HCT116 (cell line): ENCODE results near the gene GMDS. TPM values are rescaled to one million over a fixed set of nuclear protein-coding genes. Genes with fewer than 3 reads are reported as not detected.

ENCODE experiments used
- ATAC-seq: fragments of 200-7000 bp; cut with Tn5 transposase; 2 replicates; pipeline ENCODE4 v1.9.1; 2020; ENCODE audit warnings: mild to moderate bottlenecking, moderate library complexity
- BruUV-seq: library from RNA; stranded (reverse); fragments of 400-500 nt; replicated peaks from 2 replicates; lab custom pipeline; 2021; lab: Mats Ljungman, UMichigan
- CTCF ChIA-PET: fragments of 300-600 bp; sonication (Branson Sonifier 250); formaldehyde crosslinking; loops from one replicate; lab custom pipeline; 2021; ENCODE audit warnings: antibody characterized with exemption; lab: Charles Lee
- POLR2A ChIA-PET: fragments of 300-600, 350-600 bp; sonication (Branson Sonifier 250); formaldehyde crosslinking; loops from one replicate; lab custom pipeline; 2021; ENCODE audit warnings: antibody characterized with exemption; lab: Charles Lee
- RAD21 ChIA-PET, 2 experiments: fragments of 300-600 bp; sonication (Branson Sonifier 250); formaldehyde crosslinking; loops; one replicate each; lab custom pipeline; 2023; ENCODE audit warnings: low total read pairs in 2 of 2; ENCODE audit not compliant: uncharacterized antibody in 2 of 2, unreplicated experiment in 2 of 2, low non-redundant PET in 1 of 2; lab: Charles Lee
- DNase-seq: peaks from one replicate; pipeline ENCODE4 v3.0.0-alpha.2; 2010; ENCODE audit warnings: low read depth, low spot score
- H2AFZ ChIP-seq: fragments of 200-600 bp; shearing (Covaris generic), sonication (generic); 2 replicates; pipeline ENCODE4 v1.6.1; 2017; ENCODE audit warnings: low read depth, mixed run types, mixed read lengths, antibody characterized with exemption, low read length; ENCODE audit not compliant: poor library complexity, severe bottlenecking
- H3K27ac ChIP-seq: 2 replicates; pipeline ENCODE4 v1.5.1; 2012; ENCODE audit warnings: low read depth, low read length
- H3K27me3 ChIP-seq: fragments of 200-600 bp; sonication (generic); 2 replicates; pipeline ENCODE4 v1.6.1; 2016; ENCODE audit warnings: mixed run types, low read length, mixed read lengths; ENCODE audit not compliant: insufficient read depth
- H3K36me3 ChIP-seq, 2 experiments: fragments of 200-500 bp in 1 of 2; fragments of 200-600 bp in 1 of 2; sonication (Bioruptor generic) in 1 of 2; sonication (generic) in 1 of 2; 2 replicates each; pipeline versions ENCODE4 v1.5.1 to v1.6.1; 2014 to 2016; ENCODE audit warnings: low read length in 2 of 2, inconsistent platforms in 1 of 2, mixed read lengths in 1 of 2, mixed run types in 1 of 2; ENCODE audit not compliant: insufficient read depth in 2 of 2, control insufficient read depth in 1 of 2
- H3K4me1 ChIP-seq, 2 experiments: fragments of 200-600 bp in 1 of 2; sonication (generic) in 1 of 2; 2 replicates each; pipeline versions ENCODE4 v1.5.1 to v1.6.1; 2012 to 2017; ENCODE audit warnings: low read length in 2 of 2, inconsistent platforms in 1 of 2, mild to moderate bottlenecking in 1 of 2, mixed read lengths in 1 of 2, mixed run types in 1 of 2, moderate library complexity in 1 of 2; ENCODE audit not compliant: insufficient read depth in 2 of 2, control insufficient read depth in 1 of 2
- H3K4me2 ChIP-seq: fragments of 200-600 bp; sonication (generic); 2 replicates; pipeline ENCODE4 v1.6.1; 2017; ENCODE audit warnings: mixed run types, low read length, mixed read lengths
- H3K4me3 ChIP-seq, 2 experiments: fragments of 200-600 bp in 1 of 2; sonication (generic) in 1 of 2; replicated peaks in 1 of 2; 2 replicates each; pipeline ENCODE4 v1.5.1; 2011 to 2016; ENCODE audit warnings: low read length in 2 of 2, control low read depth in 1 of 2, low read depth in 1 of 2, mild to moderate bottlenecking in 1 of 2, mixed read lengths in 1 of 2, mixed run types in 1 of 2
- H3K79me2 ChIP-seq: fragments of 200-600 bp; sonication (generic); 2 replicates; pipeline ENCODE4 v1.6.1; 2017; ENCODE audit warnings: mild to moderate bottlenecking, mixed run types, low read length, moderate library complexity, mixed read lengths; ENCODE audit not compliant: insufficient read depth
- H3K9ac ChIP-seq: fragments of 200-600 bp; sonication (generic); 2 replicates; pipeline ENCODE4 v1.6.1; 2016; ENCODE audit warnings: low read length, mixed read lengths
- H3K9me2 ChIP-seq: fragments of 200-600 bp; sonication (generic), shearing (Covaris generic); 2 replicates; pipeline ENCODE4 v1.6.1; 2017; ENCODE audit warnings: mixed run types, mild to moderate bottlenecking, moderate library complexity; ENCODE audit not compliant: insufficient read depth
- H3K9me3 ChIP-seq, 2 experiments: fragments of 200-500 bp in 1 of 2; fragments of 200-600 bp in 1 of 2; sonication (Bioruptor generic) in 1 of 2; sonication (generic) in 1 of 2; 2 replicates each; pipeline ENCODE4 v1.6.1; 2014 to 2017; ENCODE audit warnings: low read length in 2 of 2, mixed read lengths in 2 of 2, inconsistent platforms in 1 of 2, low read depth in 1 of 2, mild to moderate bottlenecking in 1 of 2, mixed run types in 1 of 2, moderate library complexity in 1 of 2; ENCODE audit not compliant: control insufficient read depth in 1 of 2, insufficient read depth in 1 of 2
- H4K20me1 ChIP-seq: fragments of 200-600 bp; sonication (generic), shearing (Covaris generic); 2 replicates; pipeline ENCODE4 v1.6.1; 2017; ENCODE audit warnings: mixed run types, mild to moderate bottlenecking, moderate library complexity; ENCODE audit not compliant: insufficient read depth
- CBX3 ChIP-seq: IDR thresholded peaks from 2 replicates; pipeline ENCODE4 v1.6.1; 2012; ENCODE audit warnings: low read depth
- EGR1 ChIP-seq: IDR thresholded peaks from 2 replicates; pipeline ENCODE4 v1.6.1; 2012; ENCODE audit warnings: low read depth
- ELF1 ChIP-seq: IDR thresholded peaks from 2 replicates; pipeline ENCODE4 v1.6.1; 2012; ENCODE audit warnings: low read depth, borderline replicate concordance
- EZH2 ChIP-seq: fragments of 200-600 bp; sonication (generic); IDR thresholded peaks from 2 replicates; pipeline ENCODE4 v1.6.1; 2017; ENCODE audit warnings: antibody characterized with exemption, mixed run types
- EZH2phosphoT487 ChIP-seq: fragments of 200-600 bp; IDR thresholded peaks from 2 replicates; pipeline ENCODE4 v1.6.1; 2018; ENCODE audit warnings: antibody characterized with exemption, borderline replicate concordance
- FOSL1 ChIP-seq: IDR thresholded peaks from 2 replicates; pipeline ENCODE4 v1.6.1; 2012; ENCODE audit warnings: low read depth
- POLR2AphosphoS5 ChIP-seq: IDR thresholded peaks from 2 replicates; pipeline ENCODE4 v1.6.1; 2011; ENCODE audit warnings: mild to moderate bottlenecking, low read depth, low read length, moderate library complexity
- SRF ChIP-seq: IDR thresholded peaks from 2 replicates; pipeline ENCODE4 v1.6.1; 2012; ENCODE audit warnings: low read depth
- TCF7L2 ChIP-seq: IDR thresholded peaks from 2 replicates; pipeline ENCODE4 v1.7.0; 2011; ENCODE audit warnings: borderline replicate concordance, inconsistent platforms; ENCODE audit not compliant: insufficient read depth, insufficient read length; ENCODE audit errors: extremely low read depth
- ZFX ChIP-seq: fragments of 450-650 bp; IDR thresholded peaks from 2 replicates; pipeline ENCODE4 v1.6.1; 2017
- ZNF274 ChIP-seq: fragments of 200-500 bp; sonication (Bioruptor generic); IDR thresholded peaks from 2 replicates; pipeline ENCODE4 v1.6.1; 2014; ENCODE audit warnings: mild to moderate bottlenecking, low read depth, low read length, inconsistent platforms
- intact Hi-C: fragments of 100-400 bp; cut with micrococcal nuclease; formaldehyde crosslinking; loops from 2 replicates; pipeline ENCODE4 v1.10.0; 2022
- total RNA-seq: library from RNA; stranded (reverse); gene quantifications from one replicate; pipeline ENCODE4 v1.2.1, GENCODE V29; 2021; ENCODE audit not compliant: unreplicated experiment
- TF ChIP-seq, protein P1 (sequence below): IDR thresholded peaks from 2 replicates; pipeline ENCODE4 v1.6.1; 2012
- TF ChIP-seq, protein P2 (sequence below): IDR thresholded peaks from 2 replicates; pipeline ENCODE4 v1.6.1; 2012; ENCODE audit warnings: low read depth
- TF ChIP-seq, protein P3 (sequence below): IDR thresholded peaks from 2 replicates; pipeline ENCODE4 v1.6.1; 2011; ENCODE audit warnings: mild to moderate bottlenecking, low read length, moderate library complexity; ENCODE audit not compliant: insufficient replicate concordance; ENCODE audit errors: extremely low read depth
- TF ChIP-seq, protein P4 (sequence below), 3 experiments: fragments of 200-600 bp in 1 of 3; sonication (generic) in 1 of 3; IDR thresholded peaks in 2 of 3; conservative IDR thresholded peaks in 1 of 3; 2 replicates each; pipeline ENCODE4 v1.5.1; 2012 to 2017; ENCODE audit warnings: low read depth in 2 of 3, low read length in 2 of 3, antibody characterized with exemption in 1 of 3, borderline replicate concordance in 1 of 3, control low read depth in 1 of 3, mild to moderate bottlenecking in 1 of 3, mixed read lengths in 1 of 3, mixed run types in 1 of 3, moderate library complexity in 1 of 3; ENCODE audit not compliant: insufficient read depth in 1 of 3

Gene GMDS
- total RNA-seq, 1 experiment from 2014 or later = 34.4 TPM

DNA sequence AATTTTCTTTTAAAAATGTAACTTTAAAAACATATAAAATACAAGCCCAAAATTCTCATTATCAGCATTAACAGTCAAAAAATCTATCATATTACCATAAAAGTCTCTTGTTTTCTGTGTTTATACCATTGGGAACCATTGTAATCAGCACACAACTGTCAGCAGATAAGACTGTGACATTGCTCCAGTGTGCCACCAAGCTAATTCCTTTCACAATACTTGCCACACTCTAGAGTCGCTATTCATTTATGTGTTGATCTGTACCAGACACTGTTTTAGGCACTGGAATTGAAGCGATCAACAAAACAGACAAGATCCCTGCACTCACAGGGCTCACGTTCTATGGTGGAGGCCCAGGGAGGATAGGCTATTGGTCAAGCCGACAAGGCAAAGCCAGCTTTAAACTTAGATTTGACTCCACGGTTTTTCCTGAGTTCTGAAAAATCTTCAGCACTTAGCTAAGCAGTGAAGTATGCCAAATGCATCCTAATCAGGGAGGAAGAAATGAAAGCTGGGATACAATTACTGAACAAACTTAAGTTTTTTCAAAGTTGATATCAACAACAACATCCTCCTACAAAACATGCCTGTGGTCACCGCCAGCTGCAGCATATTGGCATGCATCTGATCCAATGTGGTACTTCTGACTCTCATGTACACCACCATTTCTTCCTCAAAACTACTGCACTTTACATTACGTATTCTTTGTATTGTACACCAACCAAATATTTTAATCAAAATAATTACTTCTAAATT, 60.5 kb downstream of the GMDS start:
- no peak overlapping the region for H2AFZ ChIP-seq
- no peak overlapping the region for H3K27ac ChIP-seq
- no peaks in the 10 kb centered on the region for H3K4me1 ChIP-seq
- no peak overlapping the region for H3K4me2 ChIP-seq
- H3K36me3 ChIP-seq = no peaks in the 10 kb centered on the region
- ATAC-seq = no peak
- no TSS peak for BruUV-seq
- intact Hi-C loops = no loop called here
- no peak overlapping the region for H3K9ac ChIP-seq
- POLR2A ChIA-PET = interaction anchor here (0.6 kb wide), 1 partner anchor 580 kb away, joined by 4 read pairs; the partner anchor contains the start of gene WRNIP1
- CTCF ChIA-PET = no interaction called here
- H3K9me3 ChIP-seq = no peaks in the 10 kb centered on the region
- TF ChIP-seq EZH2 = no peak
- no peak for TF ChIP-seq ZFX
- TF ChIP-seq ELF1 = no peak
- no peak for TF ChIP-seq FOSL1
- no peak for TF ChIP-seq EZH2phosphoT487
- TF ChIP-seq, protein P1, sequence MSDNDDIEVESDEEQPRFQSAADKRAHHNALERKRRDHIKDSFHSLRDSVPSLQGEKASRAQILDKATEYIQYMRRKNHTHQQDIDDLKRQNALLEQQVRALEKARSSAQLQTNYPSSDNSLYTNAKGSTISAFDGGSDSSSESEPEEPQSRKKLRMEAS = no peak
- no peak for TF ChIP-seq ZNF274
- TF ChIP-seq SRF = no peak
- no peak for TF ChIP-seq CBX3
- TF ChIP-seq, protein P2, sequence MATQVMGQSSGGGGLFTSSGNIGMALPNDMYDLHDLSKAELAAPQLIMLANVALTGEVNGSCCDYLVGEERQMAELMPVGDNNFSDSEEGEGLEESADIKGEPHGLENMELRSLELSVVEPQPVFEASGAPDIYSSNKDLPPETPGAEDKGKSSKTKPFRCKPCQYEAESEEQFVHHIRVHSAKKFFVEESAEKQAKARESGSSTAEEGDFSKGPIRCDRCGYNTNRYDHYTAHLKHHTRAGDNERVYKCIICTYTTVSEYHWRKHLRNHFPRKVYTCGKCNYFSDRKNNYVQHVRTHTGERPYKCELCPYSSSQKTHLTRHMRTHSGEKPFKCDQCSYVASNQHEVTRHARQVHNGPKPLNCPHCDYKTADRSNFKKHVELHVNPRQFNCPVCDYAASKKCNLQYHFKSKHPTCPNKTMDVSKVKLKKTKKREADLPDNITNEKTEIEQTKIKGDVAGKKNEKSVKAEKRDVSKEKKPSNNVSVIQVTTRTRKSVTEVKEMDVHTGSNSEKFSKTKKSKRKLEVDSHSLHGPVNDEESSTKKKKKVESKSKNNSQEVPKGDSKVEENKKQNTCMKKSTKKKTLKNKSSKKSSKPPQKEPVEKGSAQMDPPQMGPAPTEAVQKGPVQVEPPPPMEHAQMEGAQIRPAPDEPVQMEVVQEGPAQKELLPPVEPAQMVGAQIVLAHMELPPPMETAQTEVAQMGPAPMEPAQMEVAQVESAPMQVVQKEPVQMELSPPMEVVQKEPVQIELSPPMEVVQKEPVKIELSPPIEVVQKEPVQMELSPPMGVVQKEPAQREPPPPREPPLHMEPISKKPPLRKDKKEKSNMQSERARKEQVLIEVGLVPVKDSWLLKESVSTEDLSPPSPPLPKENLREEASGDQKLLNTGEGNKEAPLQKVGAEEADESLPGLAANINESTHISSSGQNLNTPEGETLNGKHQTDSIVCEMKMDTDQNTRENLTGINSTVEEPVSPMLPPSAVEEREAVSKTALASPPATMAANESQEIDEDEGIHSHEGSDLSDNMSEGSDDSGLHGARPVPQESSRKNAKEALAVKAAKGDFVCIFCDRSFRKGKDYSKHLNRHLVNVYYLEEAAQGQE = no peak
- TF ChIP-seq EGR1 = no peak
- TF ChIP-seq POLR2AphosphoS5 = no peak
- no peak for TF ChIP-seq TCF7L2
- TF ChIP-seq, protein P3, sequence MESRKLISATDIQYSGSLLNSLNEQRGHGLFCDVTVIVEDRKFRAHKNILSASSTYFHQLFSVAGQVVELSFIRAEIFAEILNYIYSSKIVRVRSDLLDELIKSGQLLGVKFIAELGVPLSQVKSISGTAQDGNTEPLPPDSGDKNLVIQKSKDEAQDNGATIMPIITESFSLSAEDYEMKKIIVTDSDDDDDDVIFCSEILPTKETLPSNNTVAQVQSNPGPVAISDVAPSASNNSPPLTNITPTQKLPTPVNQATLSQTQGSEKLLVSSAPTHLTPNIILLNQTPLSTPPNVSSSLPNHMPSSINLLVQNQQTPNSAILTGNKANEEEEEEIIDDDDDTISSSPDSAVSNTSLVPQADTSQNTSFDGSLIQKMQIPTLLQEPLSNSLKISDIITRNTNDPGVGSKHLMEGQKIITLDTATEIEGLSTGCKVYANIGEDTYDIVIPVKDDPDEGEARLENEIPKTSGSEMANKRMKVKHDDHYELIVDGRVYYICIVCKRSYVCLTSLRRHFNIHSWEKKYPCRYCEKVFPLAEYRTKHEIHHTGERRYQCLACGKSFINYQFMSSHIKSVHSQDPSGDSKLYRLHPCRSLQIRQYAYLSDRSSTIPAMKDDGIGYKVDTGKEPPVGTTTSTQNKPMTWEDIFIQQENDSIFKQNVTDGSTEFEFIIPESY = no peak
- TF ChIP-seq, protein P4, sequence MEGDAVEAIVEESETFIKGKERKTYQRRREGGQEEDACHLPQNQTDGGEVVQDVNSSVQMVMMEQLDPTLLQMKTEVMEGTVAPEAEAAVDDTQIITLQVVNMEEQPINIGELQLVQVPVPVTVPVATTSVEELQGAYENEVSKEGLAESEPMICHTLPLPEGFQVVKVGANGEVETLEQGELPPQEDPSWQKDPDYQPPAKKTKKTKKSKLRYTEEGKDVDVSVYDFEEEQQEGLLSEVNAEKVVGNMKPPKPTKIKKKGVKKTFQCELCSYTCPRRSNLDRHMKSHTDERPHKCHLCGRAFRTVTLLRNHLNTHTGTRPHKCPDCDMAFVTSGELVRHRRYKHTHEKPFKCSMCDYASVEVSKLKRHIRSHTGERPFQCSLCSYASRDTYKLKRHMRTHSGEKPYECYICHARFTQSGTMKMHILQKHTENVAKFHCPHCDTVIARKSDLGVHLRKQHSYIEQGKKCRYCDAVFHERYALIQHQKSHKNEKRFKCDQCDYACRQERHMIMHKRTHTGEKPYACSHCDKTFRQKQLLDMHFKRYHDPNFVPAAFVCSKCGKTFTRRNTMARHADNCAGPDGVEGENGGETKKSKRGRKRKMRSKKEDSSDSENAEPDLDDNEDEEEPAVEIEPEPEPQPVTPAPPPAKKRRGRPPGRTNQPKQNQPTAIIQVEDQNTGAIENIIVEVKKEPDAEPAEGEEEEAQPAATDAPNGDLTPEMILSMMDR (IDR thresholded peaks at IDR 0.05 in 2 of 3, conservative IDR thresholded peaks at IDR 0.05 in 1 of 3; ENCODE audit: borderline replicate concordance in 1 of 3, insufficient read depth in 1 of 3, low read depth in 2 of 3, low read length in 2 of 3) = no peak
- TF ChIP-seq, all 23 proteins: peak for 0
- Histone ChIP-seq H3K79me2 (no peaks in the 10 kb centered on the region), H3K27me3 (no peaks in the 10 kb centered on the region), H3K4me3 (no peak overlapping the region), H3K9me2 (no peaks in the 10 kb centered on the region), H4K20me1 (no peaks in the 10 kb centered on the region)
- no peak for DNase-seq
- RAD21 ChIA-PET = no interaction called here
